Measurements from ENCODE around the gene PRKCI. TPM values are rescaled to one million over a fixed set of nuclear protein-coding genes. Genes with fewer than 3 reads are reported as not detected.

The PRKCI gene
- polyA plus RNA-seq, 1 donor from 2014 or later: 70.8 TPM

DNA sequence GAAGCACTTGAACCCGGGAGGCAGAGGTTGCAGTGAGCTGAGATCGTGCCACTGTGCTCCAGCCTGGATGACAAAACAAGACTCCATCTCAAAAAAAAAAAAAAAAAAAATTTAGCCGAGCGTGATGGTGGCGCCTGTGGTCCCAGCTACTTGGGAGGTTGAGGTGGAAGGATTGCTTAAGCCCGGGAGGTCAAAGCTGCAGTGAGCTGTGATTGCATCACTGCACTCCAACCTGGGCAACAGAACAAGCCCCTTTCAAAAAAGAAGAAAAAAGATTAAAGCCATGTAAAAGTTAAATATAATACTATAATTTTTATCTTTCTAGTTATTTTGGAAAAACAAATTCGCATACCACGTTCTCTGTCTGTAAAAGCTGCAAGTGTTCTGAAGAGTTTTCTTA, 73.4 kb downstream of the PRKCI start:
- Histone ChIP-seq H3K79me2 (replicated peaks; ENCODE audit: insufficient read depth, low read length) (no peaks in the 10 kb centered on the region), H3K9ac (ENCODE audit: low read length) (no peak overlapping the region), H3F3A (ENCODE audit: insufficient read depth, low read length, poor library complexity, severe bottlenecking) (no peaks in the 10 kb centered on the region), H3K4me3 (ENCODE audit: low read length) (no peak overlapping the region), H3K27ac (ENCODE audit: low read length) (no peak overlapping the region), H3K36me3 (ENCODE audit: insufficient read depth, low read length) (peaks cover 9% of the 10 kb centered on the region), H4K20me1 (ENCODE audit: insufficient read depth) (no peaks in the 10 kb centered on the region), H3K9me3 (ENCODE audit: low read length) (no peaks in the 10 kb centered on the region), H3K4me2 (ENCODE audit: low read length) (no peak overlapping the region), H2AFZ (ENCODE audit: low read depth, low read length) (no peak overlapping the region), H3K27me3 (ENCODE audit: insufficient read depth, low read depth, low read length) (no peaks in the 10 kb centered on the region), H3K9me2 (ENCODE audit: insufficient read depth, low read length) (no peaks in the 10 kb centered on the region)
- TF ChIP-seq, protein P1, sequence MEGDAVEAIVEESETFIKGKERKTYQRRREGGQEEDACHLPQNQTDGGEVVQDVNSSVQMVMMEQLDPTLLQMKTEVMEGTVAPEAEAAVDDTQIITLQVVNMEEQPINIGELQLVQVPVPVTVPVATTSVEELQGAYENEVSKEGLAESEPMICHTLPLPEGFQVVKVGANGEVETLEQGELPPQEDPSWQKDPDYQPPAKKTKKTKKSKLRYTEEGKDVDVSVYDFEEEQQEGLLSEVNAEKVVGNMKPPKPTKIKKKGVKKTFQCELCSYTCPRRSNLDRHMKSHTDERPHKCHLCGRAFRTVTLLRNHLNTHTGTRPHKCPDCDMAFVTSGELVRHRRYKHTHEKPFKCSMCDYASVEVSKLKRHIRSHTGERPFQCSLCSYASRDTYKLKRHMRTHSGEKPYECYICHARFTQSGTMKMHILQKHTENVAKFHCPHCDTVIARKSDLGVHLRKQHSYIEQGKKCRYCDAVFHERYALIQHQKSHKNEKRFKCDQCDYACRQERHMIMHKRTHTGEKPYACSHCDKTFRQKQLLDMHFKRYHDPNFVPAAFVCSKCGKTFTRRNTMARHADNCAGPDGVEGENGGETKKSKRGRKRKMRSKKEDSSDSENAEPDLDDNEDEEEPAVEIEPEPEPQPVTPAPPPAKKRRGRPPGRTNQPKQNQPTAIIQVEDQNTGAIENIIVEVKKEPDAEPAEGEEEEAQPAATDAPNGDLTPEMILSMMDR (IDR thresholded peaks at IDR 0.05; ENCODE audit: poor library complexity, severe bottlenecking): no peak
- no peak for TF ChIP-seq EZH2 (IDR thresholded peaks at IDR 0.05; ENCODE audit: borderline replicate concordance, insufficient read depth, low read length, poor library complexity, severe bottlenecking)
- no peak for TF ChIP-seq EP300 (conservative IDR thresholded peaks at IDR 0.05; ENCODE audit: poor library complexity, severe bottlenecking)
- no peak for TF ChIP-seq TAF1 (IDR thresholded peaks at IDR 0.05; ENCODE audit: low read depth)
- no peak for TF ChIP-seq MXI1 (conservative IDR thresholded peaks at IDR 0.05; ENCODE audit: poor library complexity, severe bottlenecking)

DNA sequence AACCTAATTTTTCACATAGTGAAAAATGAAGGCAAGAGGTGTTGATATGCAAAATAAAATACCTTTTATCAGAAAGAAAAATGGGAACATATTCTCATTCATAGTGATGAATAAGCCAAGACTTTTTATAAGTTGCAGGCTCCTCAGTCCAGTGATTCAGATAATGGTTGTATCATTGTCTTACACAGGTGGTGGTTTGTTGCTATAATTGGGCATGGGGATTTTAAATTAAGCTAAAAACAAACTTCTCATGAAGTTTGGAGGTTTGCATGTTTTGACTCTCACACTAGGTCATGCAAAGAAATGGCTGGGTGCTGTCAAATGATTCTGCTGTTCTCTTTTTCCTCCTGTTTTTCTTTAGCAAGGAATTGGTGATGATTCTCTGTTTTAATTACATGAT, 74.5 kb downstream of the PRKCI start:
- no peak overlapping the region for H3K4me3 ChIP-seq (ENCODE audit: low read length)
- H3K79me2 ChIP-seq (replicated peaks; ENCODE audit: insufficient read depth, low read length): no peaks in the 10 kb centered on the region
- no peaks in the 10 kb centered on the region for H3K9me3 ChIP-seq (ENCODE audit: low read length)
- H3K9ac ChIP-seq (ENCODE audit: low read length): no peak overlapping the region
- H2AFZ ChIP-seq (ENCODE audit: low read depth, low read length): no peak overlapping the region
- no peak overlapping the region for H3K27ac ChIP-seq (ENCODE audit: low read length)
- H3K36me3 ChIP-seq (ENCODE audit: insufficient read depth, low read length): peaks cover 9% of the 10 kb centered on the region
- TF ChIP-seq EP300 (conservative IDR thresholded peaks at IDR 0.05; ENCODE audit: poor library complexity, severe bottlenecking) (no peak), POLR2AphosphoS5 (IDR thresholded peaks at IDR 0.05) (no peak), RAD21 (conservative IDR thresholded peaks at IDR 0.05) (no peak), MXI1 (conservative IDR thresholded peaks at IDR 0.05; ENCODE audit: poor library complexity, severe bottlenecking) (no peak), EZH2 (IDR thresholded peaks at IDR 0.05; ENCODE audit: borderline replicate concordance, insufficient read depth, low read length, poor library complexity, severe bottlenecking) (no peak), TAF1 (IDR thresholded peaks at IDR 0.05; ENCODE audit: low read depth) (no peak), SMC3 (conservative IDR thresholded peaks at IDR 0.05; ENCODE audit: poor library complexity) (no peak)
- TF ChIP-seq, protein P2, sequence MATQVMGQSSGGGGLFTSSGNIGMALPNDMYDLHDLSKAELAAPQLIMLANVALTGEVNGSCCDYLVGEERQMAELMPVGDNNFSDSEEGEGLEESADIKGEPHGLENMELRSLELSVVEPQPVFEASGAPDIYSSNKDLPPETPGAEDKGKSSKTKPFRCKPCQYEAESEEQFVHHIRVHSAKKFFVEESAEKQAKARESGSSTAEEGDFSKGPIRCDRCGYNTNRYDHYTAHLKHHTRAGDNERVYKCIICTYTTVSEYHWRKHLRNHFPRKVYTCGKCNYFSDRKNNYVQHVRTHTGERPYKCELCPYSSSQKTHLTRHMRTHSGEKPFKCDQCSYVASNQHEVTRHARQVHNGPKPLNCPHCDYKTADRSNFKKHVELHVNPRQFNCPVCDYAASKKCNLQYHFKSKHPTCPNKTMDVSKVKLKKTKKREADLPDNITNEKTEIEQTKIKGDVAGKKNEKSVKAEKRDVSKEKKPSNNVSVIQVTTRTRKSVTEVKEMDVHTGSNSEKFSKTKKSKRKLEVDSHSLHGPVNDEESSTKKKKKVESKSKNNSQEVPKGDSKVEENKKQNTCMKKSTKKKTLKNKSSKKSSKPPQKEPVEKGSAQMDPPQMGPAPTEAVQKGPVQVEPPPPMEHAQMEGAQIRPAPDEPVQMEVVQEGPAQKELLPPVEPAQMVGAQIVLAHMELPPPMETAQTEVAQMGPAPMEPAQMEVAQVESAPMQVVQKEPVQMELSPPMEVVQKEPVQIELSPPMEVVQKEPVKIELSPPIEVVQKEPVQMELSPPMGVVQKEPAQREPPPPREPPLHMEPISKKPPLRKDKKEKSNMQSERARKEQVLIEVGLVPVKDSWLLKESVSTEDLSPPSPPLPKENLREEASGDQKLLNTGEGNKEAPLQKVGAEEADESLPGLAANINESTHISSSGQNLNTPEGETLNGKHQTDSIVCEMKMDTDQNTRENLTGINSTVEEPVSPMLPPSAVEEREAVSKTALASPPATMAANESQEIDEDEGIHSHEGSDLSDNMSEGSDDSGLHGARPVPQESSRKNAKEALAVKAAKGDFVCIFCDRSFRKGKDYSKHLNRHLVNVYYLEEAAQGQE (IDR thresholded peaks at IDR 0.05; ENCODE audit: borderline replicate concordance): no peak
- TF ChIP-seq, protein P1 (IDR thresholded peaks at IDR 0.05; ENCODE audit: poor library complexity, severe bottlenecking): no peak
- no peaks in the 10 kb centered on the region for H3K9me2 ChIP-seq (ENCODE audit: insufficient read depth, low read length)
- no peaks in the 10 kb centered on the region for H4K20me1 ChIP-seq (ENCODE audit: insufficient read depth)
- H3K4me2 ChIP-seq (ENCODE audit: low read length): no peak overlapping the region
- H3K27me3 ChIP-seq (ENCODE audit: insufficient read depth, low read depth, low read length): no peaks in the 10 kb centered on the region
- H3F3A ChIP-seq (ENCODE audit: insufficient read depth, low read length, poor library complexity, severe bottlenecking): no peaks in the 10 kb centered on the region

Data from neural cell (in vitro differentiated cells).